GM12878 (cell line): ENCODE results near the gene ARPC1B. TPM values are rescaled to one million over a fixed set of nuclear protein-coding genes. Genes with fewer than 3 reads are reported as not detected.

Source experiments
- BMI1 ChIP-seq: fragments of 450-650 bp; IDR thresholded peaks from 2 replicates; pipeline ENCODE4 v1.6.1; 2016; ENCODE audit warnings: mild to moderate bottlenecking, moderate library complexity, borderline replicate concordance
- CBFB ChIP-seq: IDR thresholded peaks from 2 replicates; pipeline ENCODE4 v1.6.1; 2016; ENCODE audit warnings: antibody characterized with exemption, low read depth
- CHD4 ChIP-seq: fragments of 200-600 bp; sonication (generic); IDR thresholded peaks from 2 replicates; pipeline ENCODE4 v1.6.1; 2016; ENCODE audit warnings: mild to moderate bottlenecking
- E4F1 ChIP-seq: fragments of 450-650 bp; IDR thresholded peaks from 2 replicates; pipeline ENCODE4 v1.6.1; 2018; ENCODE audit warnings: borderline replicate concordance, mild to moderate bottlenecking; ENCODE audit not compliant: partially characterized antibody
- FOXM1 ChIP-seq: IDR thresholded peaks from 2 replicates; pipeline ENCODE4 v1.6.1; 2012; ENCODE audit warnings: low read depth, mild to moderate bottlenecking, inconsistent platforms, low read length, moderate library complexity
- GABPA ChIP-seq: IDR thresholded peaks from 2 replicates; pipeline ENCODE4 v1.6.1; 2014; ENCODE audit warnings: antibody characterized with exemption, low read depth, mild to moderate bottlenecking, inconsistent platforms
- GATAD2B ChIP-seq: fragments of 450-650 bp; conservative IDR thresholded peaks from 2 replicates; pipeline ENCODE4 v1.6.1; 2017; ENCODE audit warnings: low read depth, mild to moderate bottlenecking, moderate library complexity
- HDGF ChIP-seq: fragments of 450-650 bp; IDR thresholded peaks from 2 replicates; pipeline ENCODE4 v1.6.1; 2016; ENCODE audit warnings: antibody characterized with exemption
- IKZF1 ChIP-seq: fragments of 450-650 bp; conservative IDR thresholded peaks from 2 replicates; pipeline ENCODE4 v1.6.1; 2017; ENCODE audit warnings: antibody characterized with exemption, mild to moderate bottlenecking
- IRF5 ChIP-seq: fragments of 450-650 bp; IDR thresholded peaks from 2 replicates; pipeline ENCODE4 v1.6.1; 2017; ENCODE audit warnings: borderline replicate concordance
- MXI1 ChIP-seq: fragments of 150-350 bp; IDR thresholded peaks from 2 replicates; pipeline ENCODE4 v1.6.1; 2011; ENCODE audit warnings: low read depth, mild to moderate bottlenecking, inconsistent platforms, low read length, improper control_type of control experiment
- NFXL1 ChIP-seq: fragments of 450-650 bp; IDR thresholded peaks from 2 replicates; pipeline ENCODE4 v1.6.1; 2017; ENCODE audit warnings: antibody characterized with exemption, mild to moderate bottlenecking, borderline replicate concordance
- PAX5 ChIP-seq: IDR thresholded peaks from 2 replicates; pipeline ENCODE4 v1.6.1; 2011; ENCODE audit warnings: low read depth, low read length, borderline replicate concordance
- RELA ChIP-seq: fragments of 450-650 bp; IDR thresholded peaks from 2 replicates; pipeline ENCODE4 v1.8.0; 2014; ENCODE audit warnings: borderline replicate concordance; ENCODE audit not compliant: partially characterized antibody
- SIN3A ChIP-seq: IDR thresholded peaks from 2 replicates; pipeline ENCODE4 v1.6.1; 2012; ENCODE audit warnings: low read depth, low read length, improper control_type of control experiment
- ZNF622 ChIP-seq: fragments of 450-650 bp; IDR thresholded peaks from 2 replicates; pipeline ENCODE4 v1.6.1; 2017; ENCODE audit warnings: mild to moderate bottlenecking, inconsistent platforms
- polyA plus RNA-seq, 11 experiments: library from polyadenylated mRNA; depleted of rRNA in 4 of 11; unstranded in 6 of 11; stranded (reverse) in 5 of 11; fragments of >200 nt; fragmentation: Nextera tagmentation in 4 of 11; fragmentation: Illumina TruSeq in 1 of 11; extraction: Ambion mirVana in 4 of 11; extraction: Trizol in 1 of 11; gene quantifications; 1 replicate in 1 of 11; 2 replicates in 10 of 11; pipeline versions ENCODE4 v1.2.1 to v1.2.3, GENCODE V29; 2011 to 2016; ENCODE audit warnings: inconsistent platforms in 2 of 11, missing spikeins in 2 of 11, low read depth in 1 of 11
- total RNA-seq, 4 experiments: library from RNA; depleted of rRNA in 3 of 4; stranded (reverse); fragments of >200 nt in 3 of 4; fragmentation: Illumina TruSeq in 1 of 4; extraction: Trizol in 1 of 4; gene quantifications; 2 replicates each; pipeline versions ENCODE4 v1.2.1 to v1.2.3, GENCODE V29; 2013 to 2021
- TF ChIP-seq, protein P1 (sequence below): fragments of 450-650 bp; IDR thresholded peaks from 2 replicates; pipeline ENCODE4 v1.6.1; 2017; ENCODE audit warnings: mild to moderate bottlenecking, moderate library complexity
- TF ChIP-seq, protein P2 (sequence below): IDR thresholded peaks from 2 replicates; pipeline ENCODE4 v1.6.1; 2012; ENCODE audit warnings: mild to moderate bottlenecking, low read depth, low read length

Gene ARPC1B
- total and polyA plus RNA-seq, 10 of the 15 experiments (the other 5 are each of a cell fraction or from before 2014, with no cell fraction given): 14.1 to 762 (median 387) TPM

DNA sequence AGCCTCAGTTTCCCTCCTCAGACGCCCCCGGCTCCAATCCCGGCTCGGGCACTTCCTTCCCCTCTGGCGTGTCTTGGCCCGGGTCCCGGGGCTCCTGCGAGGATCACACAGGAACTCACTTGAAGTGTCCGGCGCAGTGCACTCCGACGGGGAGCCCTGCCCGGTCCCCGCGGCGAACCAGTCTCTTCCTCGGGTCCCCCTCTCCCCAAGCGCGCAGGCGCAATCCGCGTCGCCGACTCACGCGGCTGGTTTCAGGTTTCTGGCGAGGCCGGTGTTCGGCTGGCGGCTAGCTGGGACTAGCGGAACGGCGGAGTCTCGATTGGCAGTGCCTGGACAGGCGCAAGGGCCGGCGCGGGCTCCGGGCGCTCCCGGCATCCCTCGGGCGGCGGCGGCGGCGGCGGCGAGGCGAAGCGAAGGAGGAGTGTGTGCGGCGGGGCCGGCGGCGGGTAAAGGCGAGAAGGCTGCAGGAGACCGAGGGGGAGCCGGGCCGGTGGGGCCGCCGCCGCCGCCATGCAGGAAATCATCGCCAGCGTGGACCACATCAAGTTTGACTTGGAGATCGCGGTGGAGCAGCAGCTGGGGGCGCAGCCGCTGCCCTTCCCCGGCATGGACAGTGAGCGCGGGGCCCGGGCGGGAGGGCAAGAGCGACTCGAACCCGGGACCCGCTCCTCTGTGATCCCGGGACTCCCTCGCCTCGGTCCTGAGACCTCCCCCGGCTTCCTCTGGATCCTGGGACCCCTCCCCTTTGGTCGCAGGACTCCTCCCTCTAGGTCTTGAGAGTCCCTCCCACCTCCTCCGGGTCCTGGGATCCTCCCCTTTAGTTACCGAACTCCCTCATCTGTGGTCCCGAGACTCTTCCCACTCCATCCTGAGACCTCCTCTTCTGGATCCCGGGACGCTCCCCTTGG is 64.3 kb downstream of the ARPC1B start, which contains the start of the genes CPSF4 and PTCD1 (continued):
- TF ChIP-seq BMI1 (no peak), GABPA (0 out of 2 replicates have a peak, but pooled peaks have one; percentile 41), PAX5 (peak; percentile 65; the same call in 1 of the 2 replicates), CBFB (peak; percentile 28; the same call in 1 of the 2 replicates), ZNF622 (no peak), RELA (peak; percentile 69), IKZF1 (peak; percentile 93), SIN3A (peak; percentile 86), FOXM1 (no peak), MXI1 (peak; percentile 76), E4F1 (peak; percentile 65), NFXL1 (peak; percentile 84), GATAD2B (peak; percentile 72; the same call in 1 of the 2 replicates), IRF5 (no peak), CHD4 (no peak), HDGF (0 out of 2 replicates have a peak, but pooled peaks have one; percentile 23)
- TF ChIP-seq, protein P1, sequence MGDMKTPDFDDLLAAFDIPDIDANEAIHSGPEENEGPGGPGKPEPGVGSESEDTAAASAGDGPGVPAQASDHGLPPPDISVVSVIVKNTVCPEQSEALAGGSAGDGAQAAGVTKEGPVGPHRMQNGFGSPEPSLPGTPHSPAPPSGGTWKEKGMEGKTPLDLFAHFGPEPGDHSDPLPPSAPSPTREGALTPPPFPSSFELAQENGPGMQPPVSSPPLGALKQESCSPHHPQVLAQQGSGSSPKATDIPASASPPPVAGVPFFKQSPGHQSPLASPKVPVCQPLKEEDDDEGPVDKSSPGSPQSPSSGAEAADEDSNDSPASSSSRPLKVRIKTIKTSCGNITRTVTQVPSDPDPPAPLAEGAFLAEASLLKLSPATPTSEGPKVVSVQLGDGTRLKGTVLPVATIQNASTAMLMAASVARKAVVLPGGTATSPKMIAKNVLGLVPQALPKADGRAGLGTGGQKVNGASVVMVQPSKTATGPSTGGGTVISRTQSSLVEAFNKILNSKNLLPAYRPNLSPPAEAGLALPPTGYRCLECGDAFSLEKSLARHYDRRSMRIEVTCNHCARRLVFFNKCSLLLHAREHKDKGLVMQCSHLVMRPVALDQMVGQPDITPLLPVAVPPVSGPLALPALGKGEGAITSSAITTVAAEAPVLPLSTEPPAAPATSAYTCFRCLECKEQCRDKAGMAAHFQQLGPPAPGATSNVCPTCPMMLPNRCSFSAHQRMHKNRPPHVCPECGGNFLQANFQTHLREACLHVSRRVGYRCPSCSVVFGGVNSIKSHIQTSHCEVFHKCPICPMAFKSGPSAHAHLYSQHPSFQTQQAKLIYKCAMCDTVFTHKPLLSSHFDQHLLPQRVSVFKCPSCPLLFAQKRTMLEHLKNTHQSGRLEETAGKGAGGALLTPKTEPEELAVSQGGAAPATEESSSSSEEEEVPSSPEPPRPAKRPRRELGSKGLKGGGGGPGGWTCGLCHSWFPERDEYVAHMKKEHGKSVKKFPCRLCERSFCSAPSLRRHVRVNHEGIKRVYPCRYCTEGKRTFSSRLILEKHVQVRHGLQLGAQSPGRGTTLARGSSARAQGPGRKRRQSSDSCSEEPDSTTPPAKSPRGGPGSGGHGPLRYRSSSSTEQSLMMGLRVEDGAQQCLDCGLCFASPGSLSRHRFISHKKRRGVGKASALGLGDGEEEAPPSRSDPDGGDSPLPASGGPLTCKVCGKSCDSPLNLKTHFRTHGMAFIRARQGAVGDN: peak; percentile 84
- TF ChIP-seq, protein P2, sequence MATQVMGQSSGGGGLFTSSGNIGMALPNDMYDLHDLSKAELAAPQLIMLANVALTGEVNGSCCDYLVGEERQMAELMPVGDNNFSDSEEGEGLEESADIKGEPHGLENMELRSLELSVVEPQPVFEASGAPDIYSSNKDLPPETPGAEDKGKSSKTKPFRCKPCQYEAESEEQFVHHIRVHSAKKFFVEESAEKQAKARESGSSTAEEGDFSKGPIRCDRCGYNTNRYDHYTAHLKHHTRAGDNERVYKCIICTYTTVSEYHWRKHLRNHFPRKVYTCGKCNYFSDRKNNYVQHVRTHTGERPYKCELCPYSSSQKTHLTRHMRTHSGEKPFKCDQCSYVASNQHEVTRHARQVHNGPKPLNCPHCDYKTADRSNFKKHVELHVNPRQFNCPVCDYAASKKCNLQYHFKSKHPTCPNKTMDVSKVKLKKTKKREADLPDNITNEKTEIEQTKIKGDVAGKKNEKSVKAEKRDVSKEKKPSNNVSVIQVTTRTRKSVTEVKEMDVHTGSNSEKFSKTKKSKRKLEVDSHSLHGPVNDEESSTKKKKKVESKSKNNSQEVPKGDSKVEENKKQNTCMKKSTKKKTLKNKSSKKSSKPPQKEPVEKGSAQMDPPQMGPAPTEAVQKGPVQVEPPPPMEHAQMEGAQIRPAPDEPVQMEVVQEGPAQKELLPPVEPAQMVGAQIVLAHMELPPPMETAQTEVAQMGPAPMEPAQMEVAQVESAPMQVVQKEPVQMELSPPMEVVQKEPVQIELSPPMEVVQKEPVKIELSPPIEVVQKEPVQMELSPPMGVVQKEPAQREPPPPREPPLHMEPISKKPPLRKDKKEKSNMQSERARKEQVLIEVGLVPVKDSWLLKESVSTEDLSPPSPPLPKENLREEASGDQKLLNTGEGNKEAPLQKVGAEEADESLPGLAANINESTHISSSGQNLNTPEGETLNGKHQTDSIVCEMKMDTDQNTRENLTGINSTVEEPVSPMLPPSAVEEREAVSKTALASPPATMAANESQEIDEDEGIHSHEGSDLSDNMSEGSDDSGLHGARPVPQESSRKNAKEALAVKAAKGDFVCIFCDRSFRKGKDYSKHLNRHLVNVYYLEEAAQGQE: no peak
